GM18909 (cell line): ENCODE data around the gene JAKMIP2.
A peak's percentile ranks its signal among the peaks of the same experiment; 100 is the strongest.
"Not testable (repeated sequence)": the region's sequence is repeated elsewhere in the genome, so short reads cannot be mapped to it uniquely, and the experiment has no call there.

Experiments used
- ATAC-seq: cut with Tn5 transposase; IDR thresholded peaks from one replicate; pipeline ENCODE4 v1.9.1; 2021; ENCODE audit warnings: mild to moderate bottlenecking; ENCODE audit not compliant: unreplicated experiment, poor library complexity

JAKMIP2 gene

DNA sequence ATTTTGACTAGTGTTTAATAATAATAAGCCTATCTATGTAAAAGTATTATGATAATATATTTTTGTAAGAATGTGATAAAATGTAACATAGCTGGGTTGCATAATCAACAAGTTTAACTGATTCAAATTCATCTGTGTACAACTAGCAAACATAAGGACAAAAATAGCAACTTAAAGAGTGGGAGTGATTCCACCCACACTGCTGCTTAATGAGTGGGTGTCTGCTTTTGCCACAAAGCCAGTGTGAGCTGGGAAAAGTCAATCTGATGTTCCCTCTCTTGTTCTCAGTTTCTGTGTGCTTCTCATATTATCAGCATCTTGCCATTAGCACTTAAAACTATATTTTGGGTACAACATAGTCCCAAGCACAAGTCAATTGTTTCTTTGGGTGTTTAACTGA lies 161.5 kb downstream of the JAKMIP2 start:
- ATAC-seq, result no peak

DNA sequence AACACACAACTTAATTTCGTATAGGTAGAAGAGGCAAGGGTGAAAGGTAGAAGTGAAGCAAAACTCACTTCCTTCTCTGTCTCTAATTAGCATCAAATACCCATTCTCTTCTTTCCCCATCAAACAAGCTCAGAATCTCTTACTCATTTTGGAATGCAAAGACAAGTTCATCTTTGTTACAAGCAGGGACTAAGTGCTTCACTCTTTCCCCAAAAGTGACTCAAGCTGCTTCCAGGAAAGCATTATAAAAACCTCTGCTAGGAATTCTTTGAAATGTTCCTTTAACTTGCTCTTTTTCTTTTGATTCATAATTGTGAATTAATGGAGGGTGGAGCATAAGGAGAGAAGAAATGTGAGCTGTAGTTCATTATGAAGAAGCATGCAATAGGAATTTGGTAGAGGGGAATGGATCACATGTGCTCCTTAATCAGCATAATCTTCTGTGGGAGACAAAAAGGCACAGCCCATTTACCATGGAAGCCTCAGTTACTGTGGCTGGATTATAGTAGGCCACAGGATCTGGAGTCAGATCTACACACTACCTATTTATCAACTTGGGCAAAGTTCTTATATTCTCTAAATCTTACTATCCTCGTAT lies 163.1 kb downstream of the JAKMIP2 start:
- no peak for ATAC-seq

DNA sequence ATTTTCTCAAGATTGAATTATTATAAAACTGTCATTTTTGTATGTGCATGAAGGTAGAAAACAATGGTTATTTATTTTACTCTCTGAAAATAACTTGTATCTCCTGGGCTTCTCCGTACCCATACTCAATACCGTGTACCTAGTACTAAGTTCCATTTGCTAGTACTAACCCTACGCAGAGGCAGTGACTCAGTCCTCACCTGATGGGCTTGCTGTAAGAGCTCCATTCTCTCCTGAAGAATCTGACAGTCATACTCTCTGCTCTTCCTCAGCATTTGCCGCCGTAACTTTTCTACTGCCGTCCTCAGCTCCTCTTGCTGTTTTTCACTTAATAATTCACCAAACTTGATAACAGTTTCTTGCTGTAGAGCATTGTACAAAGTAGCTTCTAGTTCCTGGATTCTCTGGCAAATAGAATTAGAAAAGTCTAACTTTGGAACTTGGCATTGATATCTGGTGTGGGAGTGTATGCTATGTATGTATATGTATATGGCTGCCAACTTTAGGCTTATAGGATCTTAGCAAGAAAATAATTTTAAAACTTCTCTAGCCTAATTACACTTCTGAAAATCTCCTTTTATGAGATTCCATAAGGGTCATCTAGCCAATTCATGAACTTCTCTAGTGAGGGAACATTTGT lies 164.7 kb downstream of the JAKMIP2 start:
- no peak for ATAC-seq

DNA sequence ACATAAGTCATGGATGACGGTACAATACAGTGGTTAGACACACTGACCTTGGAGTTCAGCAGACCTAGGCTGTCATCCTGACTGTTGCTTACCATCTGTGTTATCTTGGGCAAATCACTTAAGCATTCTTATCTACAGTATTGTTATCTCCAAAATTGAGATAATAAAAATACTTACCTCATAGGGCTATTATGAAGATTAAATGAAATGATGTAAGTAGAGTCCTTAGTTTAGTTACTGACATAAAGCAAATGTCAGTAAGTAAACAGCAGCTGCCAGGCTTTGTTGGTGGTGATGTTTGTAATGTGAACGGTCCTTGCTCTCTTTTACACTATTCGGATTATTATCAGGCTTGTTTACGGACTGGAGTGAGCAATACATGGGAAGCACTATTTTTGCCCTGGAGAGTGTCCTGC lies 165.3 kb downstream of the JAKMIP2 start:
- ATAC-seq, result no peak

DNA sequence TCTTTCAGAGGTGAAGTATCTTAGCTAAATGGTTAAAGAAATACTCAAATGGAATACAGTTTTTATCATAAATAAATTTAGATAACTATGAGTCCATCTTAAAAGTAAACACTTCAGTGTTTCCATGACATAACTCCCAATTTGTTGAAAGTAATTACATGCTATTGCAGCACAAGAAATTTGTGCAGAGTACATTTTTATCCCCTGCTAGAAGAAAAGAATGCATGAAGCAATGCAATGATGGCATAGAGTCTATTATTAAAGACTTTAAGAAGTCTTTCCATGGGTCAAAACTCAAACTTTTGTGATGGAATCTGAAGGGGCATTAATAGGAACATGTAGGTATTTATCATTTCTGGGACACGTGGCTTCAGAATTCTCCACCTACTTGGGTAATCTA lies 166.1 kb downstream of the JAKMIP2 start:
- ATAC-seq, result no peak

DNA sequence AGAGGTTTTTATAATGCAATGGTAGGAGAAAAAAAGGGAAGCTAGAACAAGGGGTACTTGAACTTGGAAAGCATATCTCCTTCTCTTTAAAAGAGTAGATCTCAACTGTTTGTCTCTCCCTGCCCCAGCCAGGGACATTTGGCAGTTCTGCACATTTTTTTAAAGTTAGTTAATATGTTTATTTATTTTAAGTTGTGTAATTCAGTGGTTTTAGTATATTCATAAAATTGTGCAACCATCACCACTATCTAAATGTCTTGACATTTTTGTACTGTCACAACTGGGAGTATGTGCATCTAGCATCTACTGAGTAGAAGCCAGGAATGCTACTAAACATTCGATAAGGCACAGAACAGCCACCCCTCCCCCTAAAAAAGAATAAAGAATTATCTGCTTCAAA lies 169.2 kb downstream of the JAKMIP2 start:
- no peak for ATAC-seq

DNA sequence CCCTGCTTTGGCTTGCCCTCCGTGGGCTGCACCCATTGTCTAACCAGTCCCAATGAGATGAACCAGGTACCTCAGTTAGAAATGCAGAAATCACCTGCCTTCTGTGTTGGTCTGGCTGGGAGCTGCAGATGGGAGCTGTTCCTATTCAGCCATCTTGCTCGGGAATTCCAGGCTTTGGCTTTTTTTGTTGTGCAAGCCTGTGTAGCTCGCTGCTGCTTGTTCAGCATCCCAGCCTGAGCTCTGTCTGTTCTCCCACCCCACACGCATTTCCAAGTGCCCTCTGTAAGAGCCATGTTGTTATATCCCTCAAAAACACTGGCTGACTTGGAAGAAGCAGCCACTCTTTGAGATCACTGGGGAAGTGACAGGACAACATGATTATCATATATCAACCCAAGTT lies 171.0 kb downstream of the JAKMIP2 start:
- ATAC-seq, result no peak

DNA sequence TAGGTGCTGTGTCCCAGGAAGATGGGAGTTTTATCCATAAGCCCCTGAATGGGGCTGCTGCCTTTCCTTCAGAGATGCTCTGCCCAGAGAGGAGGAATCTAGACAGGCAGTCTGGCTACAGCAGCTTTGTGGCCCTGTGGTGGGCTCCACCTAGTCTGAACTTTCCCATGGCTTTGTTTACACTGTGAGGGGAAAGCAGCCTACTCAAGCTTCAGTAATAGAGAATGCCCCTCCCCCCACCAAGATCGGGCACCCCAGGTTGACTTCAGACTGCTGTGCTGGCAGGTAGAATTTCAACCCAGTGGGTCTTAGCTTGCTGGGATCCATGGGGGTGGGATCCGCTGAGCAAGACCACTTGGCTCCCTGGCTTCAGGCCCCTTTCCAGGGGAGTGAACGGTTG lies 171.7 kb downstream of the JAKMIP2 start:
- no peak for ATAC-seq

DNA sequence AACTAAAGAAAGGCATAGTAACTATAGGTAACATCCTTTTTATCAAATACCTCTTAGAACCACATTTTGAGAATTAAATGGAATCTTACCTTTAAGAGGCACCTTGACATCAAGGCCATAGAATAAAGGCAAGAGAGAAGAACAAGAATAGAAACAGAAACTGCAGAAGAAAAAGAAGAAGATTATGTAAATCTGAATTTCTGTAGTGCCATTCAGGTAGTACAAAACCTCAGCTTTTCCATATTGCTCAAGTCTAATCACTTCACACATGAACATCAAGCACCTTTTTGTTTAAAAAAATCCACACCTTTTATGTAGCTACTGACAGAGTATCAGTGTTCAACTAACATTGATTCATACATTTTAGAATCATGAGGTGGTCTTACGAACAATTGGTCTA lies 180.9 kb downstream of the JAKMIP2 start:
- no peak for ATAC-seq

DNA sequence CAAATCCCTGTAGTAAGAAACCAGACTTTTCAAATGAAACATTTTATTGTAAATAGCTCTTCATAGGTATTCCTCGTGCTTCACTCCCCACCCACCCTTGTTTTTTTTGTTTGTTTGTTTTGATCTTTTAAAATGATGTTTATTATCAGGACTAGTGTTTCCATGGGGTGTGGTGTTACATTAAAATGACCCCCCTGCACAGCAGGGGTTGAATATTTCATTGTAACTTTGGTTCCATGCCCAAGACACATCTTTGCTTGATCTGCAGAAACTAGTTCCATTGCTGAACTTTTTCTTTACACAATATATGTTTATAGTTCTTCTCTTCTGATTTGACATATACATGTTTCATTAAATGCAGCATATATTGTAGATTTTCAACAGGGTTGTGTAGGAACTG lies 191.4 kb downstream of the JAKMIP2 start:
- no peak for ATAC-seq

DNA sequence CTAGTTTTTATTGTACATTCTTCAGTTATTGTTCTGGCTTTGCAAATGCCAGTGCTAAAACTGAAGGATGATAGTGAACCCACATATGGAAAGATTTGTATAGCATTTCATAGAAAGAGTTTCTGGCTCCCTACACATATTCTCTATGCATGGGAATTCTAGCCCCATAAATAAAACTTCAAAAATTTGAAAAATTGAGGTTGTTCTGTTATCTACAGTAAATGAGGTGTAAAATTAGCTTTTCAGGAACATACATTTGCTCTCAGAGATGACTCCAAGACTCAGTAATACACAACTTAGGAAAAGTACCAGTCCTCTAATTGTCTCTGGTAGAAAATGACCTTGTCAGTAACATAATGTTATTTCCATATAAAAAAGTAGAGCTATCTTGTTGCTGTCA lies 192.4 kb downstream of the JAKMIP2 start:
- no peak for ATAC-seq

DNA sequence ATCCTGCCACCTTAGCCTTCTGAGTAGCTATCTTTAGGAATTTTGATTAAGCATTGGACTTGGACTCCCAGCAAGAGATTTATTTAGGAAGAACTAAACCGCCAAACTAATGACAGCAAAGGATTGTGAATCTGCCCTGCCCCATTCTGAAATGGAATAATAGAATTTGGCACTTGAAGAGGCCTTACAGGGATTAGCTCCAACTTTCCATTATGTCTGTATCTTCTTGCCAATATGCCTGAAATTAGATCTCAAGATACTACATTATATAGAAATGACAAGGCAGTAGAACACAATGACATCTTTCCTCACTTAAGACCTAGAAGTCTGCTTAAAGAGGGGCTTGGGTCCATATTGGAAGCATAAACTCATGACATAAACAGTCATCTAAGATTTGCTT lies 195.7 kb downstream of the JAKMIP2 start:
- no peak for ATAC-seq

DNA sequence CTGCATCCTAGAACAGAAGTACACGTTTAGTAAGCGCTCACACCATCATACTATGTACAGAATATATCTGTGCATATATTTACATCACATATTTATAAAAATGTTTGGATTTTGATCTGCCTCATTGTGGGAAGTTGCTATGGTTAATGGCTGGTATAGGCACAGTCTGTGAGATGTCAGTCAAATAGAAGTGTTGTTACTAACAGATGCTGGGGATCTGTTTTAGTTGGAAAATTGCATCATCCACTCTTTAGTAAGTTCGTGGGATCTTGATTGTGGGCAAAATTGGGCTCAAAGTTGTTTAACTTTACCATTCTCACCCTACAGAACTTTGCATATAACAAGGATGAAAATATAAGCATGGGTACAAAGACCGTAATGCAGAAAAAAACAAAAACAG lies 196.3 kb downstream of the JAKMIP2 start:
- no peak for ATAC-seq

DNA sequence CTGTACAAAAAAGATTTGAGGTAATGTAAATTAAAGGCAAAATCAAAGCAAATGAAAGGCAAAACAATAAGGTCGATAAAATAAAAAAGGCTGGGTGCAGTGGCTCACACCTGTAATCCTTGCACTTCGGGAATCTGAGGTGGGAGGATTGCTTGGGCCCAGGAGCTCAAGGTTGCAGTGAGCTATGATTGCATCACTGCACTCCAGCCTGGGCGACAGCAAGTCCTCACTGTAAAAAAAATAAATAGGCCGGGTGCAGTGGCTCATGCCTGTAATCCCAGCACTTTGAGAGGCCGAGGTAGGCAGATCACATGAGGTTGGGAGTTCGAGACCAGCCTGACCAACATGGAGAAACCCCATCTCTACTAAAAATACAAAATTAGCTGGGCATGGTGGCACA lies 200.3 kb downstream of the JAKMIP2 start:
- ATAC-seq, result not testable (repeated sequence)

DNA sequence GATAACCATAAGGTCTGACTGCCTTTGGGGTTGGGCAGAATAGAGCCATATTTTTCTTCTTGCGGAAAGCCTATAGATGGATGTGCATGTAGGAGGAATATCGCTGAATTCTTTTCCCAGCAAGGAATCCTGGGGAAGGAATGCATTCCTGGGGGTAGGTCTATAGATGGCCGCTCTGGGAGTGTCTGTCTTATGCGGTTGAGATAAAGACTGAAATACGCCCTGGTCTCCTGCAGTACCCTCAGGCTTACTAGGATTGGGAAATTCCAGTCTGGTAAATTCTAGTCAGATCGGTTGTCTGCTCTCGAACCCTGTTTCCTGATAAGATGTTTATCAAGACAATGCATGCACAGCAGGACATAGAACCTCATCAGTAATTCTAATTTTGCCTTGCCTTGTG lies 202.1 kb downstream of the JAKMIP2 start:
- not testable (repeated sequence) for ATAC-seq

DNA sequence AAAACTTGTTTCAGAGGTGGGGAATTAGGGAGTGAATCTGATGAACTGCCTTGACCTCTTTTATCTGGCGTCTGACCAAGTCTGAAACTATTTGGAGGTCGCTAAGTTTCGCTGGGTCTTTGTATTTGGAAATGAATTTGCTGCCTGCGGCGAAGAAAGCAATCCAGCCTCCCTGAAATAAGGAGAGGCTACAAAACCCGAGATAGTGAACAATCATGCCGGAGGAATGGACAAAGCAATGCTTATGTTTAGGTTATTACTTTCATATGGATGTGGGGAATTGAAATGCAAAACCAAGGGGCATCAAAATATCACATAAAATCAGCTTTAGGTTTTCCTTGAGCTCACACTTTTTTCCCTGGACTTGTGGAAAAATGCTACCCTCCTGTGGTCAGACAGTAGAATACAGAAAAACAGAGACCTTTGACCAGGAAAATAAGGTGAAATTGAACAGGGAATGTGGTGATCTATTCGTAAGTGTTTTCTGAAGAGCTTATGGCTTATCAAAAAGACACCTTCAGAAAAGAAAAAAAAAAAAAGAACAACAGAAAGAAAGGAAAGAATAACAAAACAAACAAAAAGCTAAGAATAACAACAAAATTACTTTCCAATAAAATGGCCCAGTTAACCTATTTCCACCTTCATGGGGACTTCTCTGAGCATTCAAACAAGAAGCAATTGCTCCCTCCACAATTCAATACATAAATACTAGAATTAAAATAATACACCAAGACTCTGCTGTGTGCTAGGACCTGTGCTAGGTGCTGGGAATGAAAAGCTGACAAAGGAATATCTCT lies 204.1 kb downstream of the JAKMIP2 start:
- ATAC-seq, result no peak

DNA sequence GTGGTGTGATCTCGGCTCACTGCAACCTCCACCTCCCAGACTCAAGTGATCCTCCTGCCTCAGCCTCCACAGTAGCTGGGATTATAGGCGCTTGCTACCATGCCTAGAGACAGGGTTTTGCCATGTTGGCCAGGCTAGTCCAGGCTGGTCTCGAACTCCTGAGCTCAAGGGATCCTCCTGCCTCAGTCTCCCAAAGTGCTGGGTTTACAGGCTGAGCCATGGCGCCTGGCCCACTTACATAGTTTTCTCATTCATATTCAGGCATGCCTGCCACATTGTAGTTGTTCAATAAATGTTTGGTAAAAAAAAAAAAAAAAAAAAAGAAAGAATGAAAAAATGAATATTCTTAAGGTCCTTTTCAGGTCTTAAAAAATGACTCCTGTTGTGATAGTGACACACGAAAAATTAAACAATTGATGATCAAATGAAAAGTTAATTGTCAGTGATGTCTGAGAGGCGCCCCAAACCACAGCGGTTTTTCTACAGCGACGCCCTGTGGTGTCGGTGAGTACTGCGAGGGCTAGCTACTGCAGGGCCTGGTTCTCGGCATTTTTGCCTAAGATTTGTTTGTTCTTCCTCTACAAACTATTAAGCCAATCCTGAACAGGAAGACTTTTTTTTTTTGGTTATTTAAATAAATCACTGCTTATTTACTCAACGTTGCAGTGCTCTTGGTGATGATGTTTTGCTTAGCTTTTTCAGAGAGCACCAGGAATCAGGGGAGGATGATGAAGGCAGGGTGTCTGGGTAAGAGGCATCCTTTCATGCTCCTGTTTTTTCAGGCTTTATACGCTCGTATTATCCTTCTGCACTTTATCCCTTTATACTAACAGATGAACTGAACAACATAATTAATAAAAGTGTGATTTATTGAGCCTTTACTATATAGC lies 205.6 kb downstream of the JAKMIP2 start:
- ATAC-seq, result peak; percentile 85

DNA sequence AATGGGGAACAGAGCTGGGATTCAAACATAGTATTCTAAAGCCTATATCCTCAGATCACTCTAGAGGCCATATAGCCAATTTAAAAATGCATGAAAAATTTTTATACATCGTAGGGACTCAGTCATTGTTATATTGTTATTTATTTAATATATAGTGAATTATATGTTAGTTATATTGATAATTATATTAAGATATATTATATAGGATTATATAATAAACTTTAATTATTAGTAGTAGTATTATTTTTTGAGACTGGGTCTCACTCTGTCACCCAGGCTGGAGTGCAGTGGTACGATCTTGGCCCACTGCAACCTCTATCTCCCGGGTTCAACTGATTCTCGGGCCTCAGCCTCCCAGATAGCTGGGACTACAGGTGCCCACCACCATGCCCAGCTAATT lies 206.9 kb downstream of the JAKMIP2 start:
- ATAC-seq, result no peak

DNA sequence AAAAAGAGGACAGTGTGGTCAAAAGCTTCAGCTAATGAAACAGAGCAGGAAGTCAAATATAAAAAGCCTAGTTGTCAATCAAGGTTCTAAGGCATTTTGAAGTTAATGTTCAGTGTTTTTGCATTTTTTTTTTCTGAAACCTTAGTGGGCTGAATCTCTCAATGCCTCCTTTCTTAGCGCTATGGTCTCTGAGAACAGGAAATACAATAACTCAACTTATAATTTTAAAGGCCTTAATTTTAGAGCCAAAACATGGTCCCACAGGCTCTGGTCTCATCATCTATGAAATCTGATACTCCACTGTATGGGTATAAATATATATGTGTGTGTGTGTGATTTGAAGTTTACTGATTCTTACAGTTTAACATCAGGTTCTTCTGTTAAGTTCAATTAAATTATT lies 209.3 kb downstream of the JAKMIP2 start:
- no peak for ATAC-seq

DNA sequence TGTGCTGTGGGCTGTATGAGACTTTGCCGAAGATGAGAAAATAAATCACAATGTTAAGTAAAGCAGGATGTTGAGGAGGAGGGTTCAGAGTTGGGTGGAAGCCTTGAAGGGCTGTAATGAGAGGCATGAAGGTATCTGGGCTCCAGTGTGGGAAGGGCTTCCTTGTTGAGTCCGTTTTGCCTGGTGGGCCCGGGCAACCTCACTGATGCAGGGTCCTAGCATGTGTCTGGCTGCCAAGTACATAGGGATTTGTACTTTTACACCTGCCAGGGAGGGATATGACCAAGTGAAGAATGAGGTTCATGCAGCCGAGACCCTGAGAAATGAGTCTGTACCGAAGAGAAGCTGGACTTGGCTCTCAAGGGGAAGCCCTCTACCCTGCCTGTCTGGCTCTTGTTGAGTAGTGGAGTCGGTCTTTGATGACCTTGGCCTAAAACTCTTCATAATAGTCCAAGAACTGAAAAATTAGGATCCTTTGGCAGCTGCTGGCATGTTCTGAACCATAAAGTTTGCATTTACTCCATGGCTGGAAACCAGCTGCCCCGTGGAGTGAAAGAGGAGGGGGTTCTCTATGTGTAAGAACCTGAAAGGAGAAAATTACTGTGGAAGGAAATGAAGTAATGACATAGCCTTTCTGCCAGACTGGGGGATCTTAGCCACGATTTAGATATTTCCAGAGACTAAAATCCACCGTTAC lies 213.7 kb downstream of the JAKMIP2 start:
- ATAC-seq, result no peak
